B cell (primary cell): ENCODE measurements around the gene HIPK3. TPM values are rescaled to one million over a fixed set of nuclear protein-coding genes. Genes with fewer than 3 reads are reported as not detected.

Experiments used
- ATAC-seq: fragments of 200-7000 bp; cut with Tn5 transposase; one replicate; pipeline ENCODE4 v1.10.0; 2021; ENCODE audit warnings: low read depth, mild to moderate bottlenecking, moderate number of reproducible peaks, moderate library complexity
- CTCF ChIA-PET: fragments of 350-600 bp; sonication (Branson Sonifier 250); formaldehyde crosslinking; loops from one replicate; lab custom pipeline; 2021; ENCODE audit warnings: antibody characterized with exemption, inconsistent platforms; lab: Charles Lee
- POLR2A ChIA-PET: fragments of 350-600 bp; sonication (Branson Sonifier 250); formaldehyde crosslinking; loops from one replicate; lab custom pipeline; 2021; ENCODE audit warnings: antibody characterized with exemption; lab: Charles Lee
- DNase-seq: peaks from one replicate; pipeline ENCODE4 v3.0.0; 2013
- H2AFZ ChIP-seq: 2 replicates; pipeline ENCODE4 v1.6.1; 2012; ENCODE audit warnings: mild to moderate bottlenecking, low read depth, low read length; ENCODE audit not compliant: insufficient read depth, poor library complexity, severe bottlenecking
- H3K27ac ChIP-seq, 2 donors: 1 replicate in 1 of 2; 2 replicates in 1 of 2; pipeline ENCODE4 v1.5.1; 2012 to 2013; ENCODE audit warnings: low read length in 2 of 2, mild to moderate bottlenecking in 2 of 2, moderate library complexity in 1 of 2
- H3K27me3 ChIP-seq, 4 experiments: fragments of 200-600 bp in 1 of 4; sonication (generic) in 1 of 4; replicated peaks in 1 of 4; 1 replicate in 2 of 4; 2 replicates in 2 of 4; pipeline versions ENCODE4 v1.6.1 to v1.7.0; 2013 to 2016; ENCODE audit warnings: low read length in 3 of 4, mild to moderate bottlenecking in 2 of 4, mixed read lengths in 1 of 4, moderate library complexity in 1 of 4; ENCODE audit not compliant: insufficient read depth in 4 of 4, control insufficient read depth in 3 of 4; ENCODE audit errors: control extremely low read depth in 1 of 4
- H3K36me3 ChIP-seq, 2 experiments: replicated peaks in 1 of 2; 1 replicate in 1 of 2; 2 replicates in 1 of 2; pipeline versions ENCODE4 v1.6.1 to v1.7.1; 2013; ENCODE audit warnings: low read length in 1 of 2; ENCODE audit not compliant: insufficient read depth in 2 of 2, control insufficient read depth in 1 of 2; ENCODE audit errors: control extremely low read depth in 1 of 2, extremely low read depth in 1 of 2
- H3K4me1 ChIP-seq, 2 donors: fragments of 200-600 bp in 1 of 2; sonication (generic) in 1 of 2; 1 replicate in 1 of 2; 2 replicates in 1 of 2; pipeline versions ENCODE4 v1.5.1 to v1.6.1; 2013 to 2017; ENCODE audit warnings: low read length in 2 of 2; ENCODE audit not compliant: control insufficient read depth in 2 of 2, insufficient read depth in 2 of 2
- H3K4me2 ChIP-seq: replicated peaks from 2 replicates; pipeline ENCODE3; 2012; ENCODE audit warnings: mild to moderate bottlenecking, low read depth, low read length; ENCODE audit not compliant: poor library complexity, severe bottlenecking
- H3K4me3 ChIP-seq, 5 experiments: fragments of 200-600 bp in 1 of 5; sonication (generic) in 1 of 5; 1 replicate in 3 of 5; 2 replicates in 2 of 5; pipeline versions ENCODE4 v1.5.1 to v1.7.0; 2011 to 2016; ENCODE audit warnings: low read length in 4 of 5, mild to moderate bottlenecking in 4 of 5, low read depth in 2 of 5, control low read depth in 1 of 5, moderate library complexity in 1 of 5; ENCODE audit not compliant: insufficient read depth in 1 of 5; ENCODE audit errors: control extremely low read depth in 1 of 5, extremely low read depth in 1 of 5
- H3K79me2 ChIP-seq: fragments of 200-600 bp; sonication (generic); one replicate; pipeline ENCODE4 v1.6.0; 2016; ENCODE audit warnings: low read length; ENCODE audit not compliant: control insufficient read depth, insufficient read depth
- H3K9ac ChIP-seq: fragments of 200-600 bp; sonication (generic); 2 replicates; pipeline ENCODE4 v1.6.1; 2017; ENCODE audit warnings: mild to moderate bottlenecking, low read length, moderate library complexity
- H3K9me3 ChIP-seq, 3 donors: one replicate each; pipeline versions ENCODE4 v1.6.1 to v1.7.1; 2013; ENCODE audit warnings: low read length in 2 of 3; ENCODE audit not compliant: control insufficient read depth in 2 of 3, insufficient read depth in 1 of 3; ENCODE audit errors: control extremely low read depth in 1 of 3
- H4K20me1 ChIP-seq: 2 replicates; pipeline ENCODE4 v1.6.0; 2012; ENCODE audit warnings: mild to moderate bottlenecking, low read length; ENCODE audit not compliant: insufficient read depth, control insufficient read depth, poor library complexity, severe bottlenecking
- H3K27ac Mint-ChIP-seq: one replicate; pipeline ENCODE4 v1.8.0; 2021; ENCODE audit warnings: mixed read lengths
- H3K27me3 Mint-ChIP-seq: one replicate; pipeline ENCODE4 v1.8.0; 2021; ENCODE audit warnings: mixed read lengths
- H3K4me1 Mint-ChIP-seq: one replicate; pipeline ENCODE4 v1.8.0; 2021; ENCODE audit warnings: mixed read lengths
- H3K4me3 Mint-ChIP-seq: one replicate; pipeline ENCODE4 v1.8.0; 2021; ENCODE audit warnings: mixed read lengths
- H3K9me3 Mint-ChIP-seq: one replicate; pipeline ENCODE4 v1.8.0; 2022; ENCODE audit warnings: mixed read lengths; ENCODE audit not compliant: insufficient read depth
- EZH2 ChIP-seq: IDR thresholded peaks from 2 replicates; pipeline ENCODE4 v1.6.1; 2012; ENCODE audit warnings: borderline replicate concordance, low read depth, mild to moderate bottlenecking, moderate library complexity, low read length; ENCODE audit not compliant: insufficient read depth, poor library complexity, severe bottlenecking
- WGBS: methylation state at CpG from one replicate; pipeline ENCODE4 v1.1.5; 2013; ENCODE audit warnings: missing lambda C conversion rate; ENCODE audit not compliant: insufficient coverage; 5-methylcytosine and 5-hydroxymethylcytosine counted together
- intact Hi-C: fragments of 100-400 bp; cut with micrococcal nuclease; formaldehyde crosslinking; loops from one replicate; pipeline ENCODE4 v1.10.0; 2022
- polyA plus RNA-seq: library from polyadenylated mRNA; depleted of rRNA; stranded (reverse); fragments of >200 nt; gene quantifications from 2 replicates; pipeline ENCODE4 v1.2.3, GENCODE V29; 2012
- total RNA-seq, 2 donors: library from RNA; stranded (reverse); fragments of 120-200 nt in 1 of 2; gene quantifications; 1 replicate in 1 of 2; 2 replicates in 1 of 2; pipeline versions ENCODE4 v1.2.3 to v1.2.4, GENCODE V29; 2013 to 2022
- TF ChIP-seq, protein P1 (sequence below): fragments of 200-600 bp; IDR thresholded peaks from one replicate; pipeline ENCODE4 v1.8.0; 2022; ENCODE audit warnings: antibody characterized with exemption, mild to moderate bottlenecking

The HIPK3 gene
- total and polyA plus RNA-seq, 2 donors (not counting 1 experiment from before 2014, with no cell fraction given) = 13.1 to 81.6 TPM

GRCh38 chr11:33208150-33208549 lies 49.0 kb upstream of the HIPK3 start:
- Mint-ChIP-seq H3K27ac (no peak overlapping the region), H3K4me1 (no peaks in the 10 kb centered on the region), H3K9me3 (peaks cover 5% of the 10 kb centered on the region), H3K27me3 (peaks cover 4% of the 10 kb centered on the region), H3K4me3 (no peak overlapping the region)
- no CpG with 5 or more reads among the region's 1 CpG for WGBS
- H3K4me3 ChIP-seq = no peak overlapping the region
- no peak overlapping the region for H3K27ac ChIP-seq
- ATAC-seq (no peak), DNase-seq (no peak)
- no peaks in the 10 kb centered on the region for H3K4me1 ChIP-seq
- ChIA-PET POLR2A (no interaction called here), CTCF (no interaction called here)
- intact Hi-C loops = no loop called here
- no peak overlapping the region for H2AFZ ChIP-seq
- H3K27me3 ChIP-seq = no peaks in the 10 kb centered on the region
- no peaks in the 10 kb centered on the region for H4K20me1 ChIP-seq
- no peak overlapping the region for H3K9ac ChIP-seq
- no peaks in the 10 kb centered on the region for H3K36me3 ChIP-seq
- no peak overlapping the region for H3K4me2 ChIP-seq
- H3K9me3 ChIP-seq = peaks cover 0 to 3% (median 0%) of the 10 kb centered on the region in 3 donors
- TF ChIP-seq, protein P1, sequence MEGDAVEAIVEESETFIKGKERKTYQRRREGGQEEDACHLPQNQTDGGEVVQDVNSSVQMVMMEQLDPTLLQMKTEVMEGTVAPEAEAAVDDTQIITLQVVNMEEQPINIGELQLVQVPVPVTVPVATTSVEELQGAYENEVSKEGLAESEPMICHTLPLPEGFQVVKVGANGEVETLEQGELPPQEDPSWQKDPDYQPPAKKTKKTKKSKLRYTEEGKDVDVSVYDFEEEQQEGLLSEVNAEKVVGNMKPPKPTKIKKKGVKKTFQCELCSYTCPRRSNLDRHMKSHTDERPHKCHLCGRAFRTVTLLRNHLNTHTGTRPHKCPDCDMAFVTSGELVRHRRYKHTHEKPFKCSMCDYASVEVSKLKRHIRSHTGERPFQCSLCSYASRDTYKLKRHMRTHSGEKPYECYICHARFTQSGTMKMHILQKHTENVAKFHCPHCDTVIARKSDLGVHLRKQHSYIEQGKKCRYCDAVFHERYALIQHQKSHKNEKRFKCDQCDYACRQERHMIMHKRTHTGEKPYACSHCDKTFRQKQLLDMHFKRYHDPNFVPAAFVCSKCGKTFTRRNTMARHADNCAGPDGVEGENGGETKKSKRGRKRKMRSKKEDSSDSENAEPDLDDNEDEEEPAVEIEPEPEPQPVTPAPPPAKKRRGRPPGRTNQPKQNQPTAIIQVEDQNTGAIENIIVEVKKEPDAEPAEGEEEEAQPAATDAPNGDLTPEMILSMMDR = no peak
- TF ChIP-seq EZH2 = no peak
- no peaks in the 10 kb centered on the region for H3K79me2 ChIP-seq

DNA sequence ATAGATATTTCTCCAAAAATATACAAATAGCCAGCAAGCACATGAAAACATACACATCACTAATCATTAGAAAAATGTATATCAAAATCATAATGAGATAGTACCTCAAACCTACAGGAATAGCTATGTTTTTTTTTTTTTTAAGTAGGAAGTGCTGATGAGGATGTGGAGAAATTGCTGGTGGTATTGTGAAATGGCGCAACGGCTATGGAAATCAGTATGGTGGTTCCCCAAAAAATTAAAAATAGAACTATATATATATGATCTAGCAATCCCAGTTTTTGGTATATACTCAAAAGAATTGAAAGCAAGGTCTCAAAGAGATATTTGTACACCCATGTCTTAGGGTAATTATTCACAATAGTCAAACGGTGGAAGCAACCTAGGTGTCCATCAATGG lies 46.0 kb upstream of the HIPK3 start:
- no peak overlapping the region for H3K9ac ChIP-seq
- no peak for TF ChIP-seq EZH2
- TF ChIP-seq, protein P1 = no peak
- WGBS = no CpG with 5 or more reads among the region's 3 CpGs
- H4K20me1 ChIP-seq = no peaks in the 10 kb centered on the region
- ChIA-PET CTCF (no interaction called here), POLR2A (no interaction called here)
- Mint-ChIP-seq H3K4me1 (no peaks in the 10 kb centered on the region), H3K9me3 (peaks cover 5% of the 10 kb centered on the region), H3K27me3 (peaks cover 4% of the 10 kb centered on the region), H3K4me3 (no peak overlapping the region), H3K27ac (no peak overlapping the region)
- no peak overlapping the region for H2AFZ ChIP-seq
- no peak overlapping the region for H3K4me3 ChIP-seq
- intact Hi-C loops = no loop called here
- ATAC-seq = no peak
- H3K9me3 ChIP-seq = peaks cover 0 to 3% (median 0%) of the 10 kb centered on the region in 3 donors
- H3K4me2 ChIP-seq = no peak overlapping the region
- H3K4me1 ChIP-seq = no peaks in the 10 kb centered on the region
- DNase-seq = no peak
- H3K27ac ChIP-seq = no peak overlapping the region
- no peaks in the 10 kb centered on the region for H3K79me2 ChIP-seq
- no peaks in the 10 kb centered on the region for H3K27me3 ChIP-seq
- H3K36me3 ChIP-seq = no peaks in the 10 kb centered on the region
